Mesenchymal stem cell (in vitro differentiated cells and primary cell): Measurements from ENCODE around the gene PAQR4.

Experiments
- DNase-seq: peaks from one replicate; pipeline ENCODE4 v3.0.0-alpha.2; 2013
- H2AFZ ChIP-seq: one replicate; pipeline ENCODE4 v1.6.1; 2013; ENCODE audit warnings: low read depth, mild to moderate bottlenecking, control low read depth, inconsistent platforms, low read length, moderate library complexity
- H2AK5ac ChIP-seq: 2 replicates; pipeline ENCODE4 v1.6.1; 2013; ENCODE audit warnings: low read length, moderate library complexity, mild to moderate bottlenecking, inconsistent platforms; ENCODE audit not compliant: severe bottlenecking
- H2BK120ac ChIP-seq: one replicate; pipeline ENCODE4 v1.6.1; 2013; ENCODE audit warnings: low read depth, mild to moderate bottlenecking, inconsistent platforms, low read length, moderate library complexity
- H2BK12ac ChIP-seq, 2 experiments: one replicate each; pipeline ENCODE4 v1.6.1; 2013; ENCODE audit warnings: inconsistent platforms in 2 of 2, low read length in 2 of 2, mild to moderate bottlenecking in 2 of 2, moderate library complexity in 2 of 2, control low read depth in 1 of 2
- H2BK15ac ChIP-seq: one replicate; pipeline ENCODE4 v1.6.1; 2013; ENCODE audit warnings: mild to moderate bottlenecking, low read depth, inconsistent platforms; ENCODE audit not compliant: poor library complexity, severe bottlenecking
- H2BK5ac ChIP-seq: 2 replicates; pipeline ENCODE4 v1.6.1; 2013; ENCODE audit warnings: low read depth, mild to moderate bottlenecking, low read length, control low read depth, inconsistent platforms; ENCODE audit not compliant: poor library complexity, severe bottlenecking
- H3K14ac ChIP-seq, 2 experiments: one replicate each; pipeline ENCODE4 v1.6.1; 2013; ENCODE audit warnings: inconsistent platforms in 2 of 2, low read length in 2 of 2, control low read depth in 1 of 2, mild to moderate bottlenecking in 1 of 2, moderate library complexity in 1 of 2
- H3K18ac ChIP-seq, 2 experiments: one replicate each; pipeline ENCODE4 v1.6.1; 2013; ENCODE audit warnings: inconsistent platforms in 2 of 2, low read length in 2 of 2, control low read depth in 1 of 2, low read depth in 1 of 2, mild to moderate bottlenecking in 1 of 2
- H3K23ac ChIP-seq, 2 experiments: one replicate each; pipeline ENCODE4 v1.6.1; 2013; ENCODE audit warnings: inconsistent platforms in 2 of 2, low read length in 2 of 2, mild to moderate bottlenecking in 2 of 2, moderate library complexity in 2 of 2, control low read depth in 1 of 2
- H3K27ac ChIP-seq: 2 replicates; pipeline ENCODE4 v1.5.1; 2013; ENCODE audit warnings: mild to moderate bottlenecking, moderate library complexity, low read length, control low read depth, inconsistent platforms; ENCODE audit not compliant: poor library complexity, severe bottlenecking
- H3K27me3 ChIP-seq, 2 experiments: 2 replicates each; pipeline versions ENCODE4 v1.6.1 to v1.7.0; 2013; ENCODE audit warnings: low read length in 2 of 2, mild to moderate bottlenecking in 2 of 2, moderate library complexity in 2 of 2, control low read depth in 1 of 2, inconsistent platforms in 1 of 2; ENCODE audit not compliant: control insufficient read depth in 1 of 2, insufficient read depth in 1 of 2
- H3K36me3 ChIP-seq, 2 experiments: 2 replicates each; pipeline versions ENCODE4 v1.6.1 to v1.7.0; 2013; ENCODE audit warnings: low read length in 2 of 2, control low read depth in 1 of 2, inconsistent platforms in 1 of 2, low read depth in 1 of 2, mild to moderate bottlenecking in 1 of 2; ENCODE audit not compliant: insufficient read depth in 2 of 2, control insufficient read depth in 1 of 2
- H3K4ac ChIP-seq, 2 experiments: one replicate each; pipeline ENCODE4 v1.6.1; 2013; ENCODE audit warnings: inconsistent platforms in 2 of 2, low read length in 2 of 2, mild to moderate bottlenecking in 2 of 2, moderate library complexity in 2 of 2, control low read depth in 1 of 2, low read depth in 1 of 2
- H3K4me1 ChIP-seq: 2 replicates; pipeline ENCODE4 v1.6.1; 2013; ENCODE audit warnings: low read depth, low read length, control low read depth; ENCODE audit not compliant: control insufficient read depth, insufficient read depth
- H3K4me2 ChIP-seq: 2 replicates; pipeline ENCODE4 v1.6.1; 2013; ENCODE audit warnings: low read length, mild to moderate bottlenecking, inconsistent platforms; ENCODE audit not compliant: poor library complexity, severe bottlenecking
- H3K4me3 ChIP-seq, 2 experiments: 2 replicates each; pipeline versions ENCODE4 v1.5.1 to v1.7.0; 2013; ENCODE audit warnings: low read length in 2 of 2, mild to moderate bottlenecking in 2 of 2, control low read depth in 1 of 2, low read depth in 1 of 2; ENCODE audit not compliant: insufficient read depth in 1 of 2
- H3K79me1 ChIP-seq: replicated peaks from 2 replicates; pipeline ENCODE4 v1.6.1; 2013; ENCODE audit warnings: mild to moderate bottlenecking, control low read depth, low read length, inconsistent platforms; ENCODE audit not compliant: poor library complexity, severe bottlenecking
- H3K9ac ChIP-seq: 2 replicates; pipeline ENCODE4 v1.7.0; 2013; ENCODE audit warnings: mild to moderate bottlenecking, low read length, moderate library complexity
- H3K9me3 ChIP-seq: 2 replicates; pipeline ENCODE4 v1.7.0; 2013; ENCODE audit warnings: mild to moderate bottlenecking, low read length; ENCODE audit not compliant: control insufficient read depth
- H4K8ac ChIP-seq: one replicate; pipeline ENCODE4 v1.6.1; 2013; ENCODE audit warnings: inconsistent platforms, mild to moderate bottlenecking, low read length, moderate library complexity
- H4K91ac ChIP-seq: one replicate; pipeline ENCODE4 v1.6.1; 2013; ENCODE audit warnings: mild to moderate bottlenecking, low read length, inconsistent platforms
- WGBS: methylation state at CpG from one replicate; pipeline ENCODE4 v1.1.7; 2013; ENCODE audit warnings: mixed read lengths; 5-methylcytosine and 5-hydroxymethylcytosine counted together

Gene PAQR4

GRCh38 chr16:2964475-2965336 is 4.4 kb upstream of the PAQR4 start:
- Histone ChIP-seq H3K36me3 (peaks cover 0 to 5% of the 10 kb centered on the region in 2 experiments), H3K27ac (no peak overlapping the region), H3K27me3 (peaks cover 58 to 79% of the 10 kb centered on the region in 2 experiments), H2AK5ac (no peak overlapping the region), H2BK5ac (no peak overlapping the region), H3K18ac (no peak overlapping the region), H4K91ac (no peak overlapping the region), H3K9ac (no peak overlapping the region), H2BK15ac (no peak overlapping the region), H3K9me3 (no peaks in the 10 kb centered on the region), H2BK12ac (no peak overlapping the region), H3K4ac (no peak overlapping the region), H3K14ac (no peak overlapping the region), H3K4me1 (peaks cover 41% of the 10 kb centered on the region), H2BK120ac (no peak overlapping the region), H2AFZ (no peak overlapping the region), H3K4me2 (peak overlapping the region; percentile 70), H3K23ac (peak overlapping the region in 1 of 2 experiments; percentile 80), H4K8ac (no peak overlapping the region), H3K79me1 (peaks cover 2% of the 10 kb centered on the region), H3K4me3 (peak overlapping the region in 1 of 2 experiments; percentile 42)
- no peak for DNase-seq
- under 1% methylated on average over 52 of the region's 68 CpGs for WGBS

GRCh38 chr16:2966043-2966807 is 2.9 kb upstream of the PAQR4 start:
- peaks cover 54% of the 10 kb centered on the region for H3K4me1 ChIP-seq
- H2AK5ac ChIP-seq, result no peak overlapping the region
- H3K27ac ChIP-seq, result no peak overlapping the region
- H2AFZ ChIP-seq, result no peak overlapping the region
- H3K4ac ChIP-seq, result no peak overlapping the region
- H2BK5ac ChIP-seq, result no peak overlapping the region
- peaks cover 11% of the 10 kb centered on the region for H3K79me1 ChIP-seq
- no peak overlapping the region for H3K9ac ChIP-seq
- H3K4me3 ChIP-seq, result no peak overlapping the region
- H2BK15ac ChIP-seq, result no peak overlapping the region
- 93% methylated on average over 38 of the region's 39 CpGs for WGBS
- H3K36me3 ChIP-seq, result peaks cover 0 to 7% of the 10 kb centered on the region in 2 experiments
- no peak overlapping the region for H4K8ac ChIP-seq
- H3K9me3 ChIP-seq, result no peaks in the 10 kb centered on the region
- H3K23ac ChIP-seq, result no peak overlapping the region
- no peak overlapping the region for H2BK120ac ChIP-seq
- H3K18ac ChIP-seq, result no peak overlapping the region
- DNase-seq, result no peak
- H4K91ac ChIP-seq, result no peak overlapping the region
- no peak overlapping the region for H3K4me2 ChIP-seq
- no peak overlapping the region for H2BK12ac ChIP-seq
- H3K27me3 ChIP-seq, result peaks cover 50 to 66% of the 10 kb centered on the region in 2 experiments
- H3K14ac ChIP-seq, result no peak overlapping the region

GRCh38 chr16:2966808-2967191 is 2.3 kb upstream of the PAQR4 start:
- Histone ChIP-seq H3K9me3 (no peaks in the 10 kb centered on the region), H3K27me3 (peaks cover 50 to 62% of the 10 kb centered on the region in 2 experiments), H3K4me1 (peaks cover 59% of the 10 kb centered on the region), H2BK12ac (no peak overlapping the region), H2BK15ac (no peak overlapping the region), H3K23ac (no peak overlapping the region), H4K8ac (no peak overlapping the region), H3K4ac (no peak overlapping the region), H2BK120ac (no peak overlapping the region), H3K36me3 (peaks cover 0 to 12% of the 10 kb centered on the region in 2 experiments), H3K4me3 (no peak overlapping the region), H2AK5ac (no peak overlapping the region), H3K4me2 (no peak overlapping the region), H3K14ac (no peak overlapping the region), H4K91ac (no peak overlapping the region), H2AFZ (no peak overlapping the region), H3K9ac (no peak overlapping the region), H3K27ac (no peak overlapping the region), H3K79me1 (peaks cover 11% of the 10 kb centered on the region), H2BK5ac (no peak overlapping the region), H3K18ac (no peak overlapping the region)
- 60% methylated on average over 26 of the region's 46 CpGs for WGBS
- no peak for DNase-seq

GRCh38 chr16:2967211-2967631 is 1.9 kb upstream of the PAQR4 start:
- DNase-seq, result no peak
- peaks cover 11% of the 10 kb centered on the region for H3K79me1 ChIP-seq
- H2AFZ ChIP-seq, result no peak overlapping the region
- no peak overlapping the region for H3K27ac ChIP-seq
- peak overlapping the region; percentile 21 for H4K91ac ChIP-seq
- H3K36me3 ChIP-seq, result peaks cover 0 to 16% of the 10 kb centered on the region in 2 experiments
- H2BK12ac ChIP-seq, result no peak overlapping the region
- no peak overlapping the region for H3K9ac ChIP-seq
- H3K14ac ChIP-seq, result no peak overlapping the region
- no peak overlapping the region for H3K23ac ChIP-seq
- peaks cover 45 to 58% of the 10 kb centered on the region in 2 experiments for H3K27me3 ChIP-seq
- H3K4me2 ChIP-seq, result no peak overlapping the region
- H3K4ac ChIP-seq, result no peak overlapping the region
- H4K8ac ChIP-seq, result no peak overlapping the region
- H3K4me3 ChIP-seq, result no peak overlapping the region
- no peak overlapping the region for H2BK5ac ChIP-seq
- peaks cover 60% of the 10 kb centered on the region for H3K4me1 ChIP-seq
- H2BK15ac ChIP-seq, result no peak overlapping the region
- no peak overlapping the region for H2BK120ac ChIP-seq
- no peak overlapping the region for H3K18ac ChIP-seq
- no peak overlapping the region for H2AK5ac ChIP-seq
- H3K9me3 ChIP-seq, result no peaks in the 10 kb centered on the region
- WGBS, result 68% methylated on average over 50 of the region's 51 CpGs
